Posterior vena cava (tissue), 2 donors: ENCODE measurements around the gene TBC1D22A. TPM values are rescaled to one million over a fixed set of nuclear protein-coding genes. Genes with fewer than 3 reads are reported as not detected.
"Not testable (repeated sequence)": the region's sequence is repeated elsewhere in the genome, so short reads cannot be mapped to it uniquely, and the experiment has no call there.

Experiments used
- DNase-seq: peaks from one replicate; pipeline ENCODE4 v3.0.0-alpha.2; 2020; ENCODE audit warnings: low spot score
- intact Hi-C, 2 donors: fragments of 100-400 bp; cut with DNase I; formaldehyde crosslinking; loops; one replicate each; pipeline versions ENCODE4 v1.14.1 to v1.14.2; 2022 to 2023
- total RNA-seq, 2 donors: library from RNA; stranded (reverse); fragmentation: NEBNext Ultra II Directional; extraction: Animal tissue kit (Norgen Biotek cat#: 25700); gene quantifications; one replicate each; pipeline ENCODE4 v1.2.1, GENCODE V29; 2021
- donor health status: DM: yes; HTN: yes; CAD: no.
- donor health status: DM: yes; HTN: yes; CAD: no.

Gene TBC1D22A
- total RNA-seq, 2 donors from 2014 or later: 19.3 to 21.7 TPM

GRCh38 chr22:46801331-46801811 is 38.9 kb downstream of the TBC1D22A start:
- intact Hi-C loops: loop anchor here in 1 of 2 donors (5.0 kb wide), 1 partner anchor 601 kb away; no protein-coding TSS in a partner anchor

GRCh38 chr22:46801826-46802607 is 39.6 kb downstream of the TBC1D22A start:
- DNase-seq: no peak
- intact Hi-C loops: loop anchor here in 1 of 2 donors (5.0 kb wide), 1 partner anchor 600 kb away; no protein-coding TSS in a partner anchor

More at GRCh38 chr22:46801331-46801811, 38.9 kb downstream of the TBC1D22A start:
- DNase-seq: no peak

GRCh38 chr22:46802608-46803027 is 40.2 kb downstream of the TBC1D22A start:
- intact Hi-C loops: loop anchor here in 1 of 2 donors (5.0 kb wide), 1 partner anchor 600 kb away; no protein-coding TSS in a partner anchor
- no peak for DNase-seq

GRCh38 chr22:46803031-46803880 is 40.8 kb downstream of the TBC1D22A start:
- no peak for DNase-seq
- intact Hi-C loops: loop anchor here in 1 of 2 donors (5.0 kb wide), 1 partner anchor 599 kb away; no protein-coding TSS in a partner anchor

GRCh38 chr22:46803936-46804335 is 41.5 kb downstream of the TBC1D22A start:
- intact Hi-C loops: loop anchor here in 1 of 2 donors (5.0 kb wide), 1 partner anchor 598 kb away; no protein-coding TSS in a partner anchor
- DNase-seq: peak; percentile 47

- DNase-seq: no peak
- intact Hi-C loops: no loop called here
These were observed 44.3 kb downstream of the TBC1D22A start for GRCh38 chr22:46806794-46807193.

- no peak for DNase-seq
- intact Hi-C loops: no loop called here
These were observed 45.0 kb downstream of the TBC1D22A start for GRCh38 chr22:46807458-46807857.

DNA sequence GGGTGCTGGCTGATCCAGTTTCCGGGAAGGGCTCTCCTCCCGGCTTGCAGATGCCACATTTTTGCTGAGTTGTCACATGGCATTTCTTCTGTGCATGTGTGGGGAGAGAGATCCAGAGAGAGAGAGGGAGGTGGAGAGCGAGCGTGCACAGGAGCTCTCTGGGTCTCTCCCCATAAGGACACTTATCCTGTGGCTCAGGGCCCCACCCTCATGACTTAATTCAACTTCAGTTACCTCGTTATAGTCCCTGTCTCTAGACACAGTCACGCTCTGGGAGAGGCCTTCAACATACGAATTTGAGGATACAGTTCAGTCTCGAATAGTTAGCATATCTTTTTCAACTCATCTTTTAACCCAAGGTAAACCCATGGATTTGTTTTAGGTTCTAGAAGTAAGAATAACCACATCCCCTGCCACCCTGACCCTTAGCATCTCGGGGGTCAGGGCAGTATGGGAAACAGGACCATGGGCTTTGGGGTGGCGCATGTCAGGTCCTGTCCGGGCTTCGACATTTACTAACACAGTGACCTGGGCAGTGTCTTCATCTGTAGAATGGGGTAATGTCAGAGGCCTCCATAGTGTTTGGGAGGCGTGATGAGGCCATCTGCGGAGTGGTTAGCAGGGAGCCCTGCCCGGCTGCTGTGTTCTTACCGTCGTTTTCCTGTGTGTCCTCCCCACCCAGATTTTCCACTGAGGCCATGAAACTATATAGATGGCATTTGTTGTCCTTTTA is 46.9 kb downstream of the TBC1D22A start:
- DNase-seq: no peak
- intact Hi-C loops: no loop called here

DNA sequence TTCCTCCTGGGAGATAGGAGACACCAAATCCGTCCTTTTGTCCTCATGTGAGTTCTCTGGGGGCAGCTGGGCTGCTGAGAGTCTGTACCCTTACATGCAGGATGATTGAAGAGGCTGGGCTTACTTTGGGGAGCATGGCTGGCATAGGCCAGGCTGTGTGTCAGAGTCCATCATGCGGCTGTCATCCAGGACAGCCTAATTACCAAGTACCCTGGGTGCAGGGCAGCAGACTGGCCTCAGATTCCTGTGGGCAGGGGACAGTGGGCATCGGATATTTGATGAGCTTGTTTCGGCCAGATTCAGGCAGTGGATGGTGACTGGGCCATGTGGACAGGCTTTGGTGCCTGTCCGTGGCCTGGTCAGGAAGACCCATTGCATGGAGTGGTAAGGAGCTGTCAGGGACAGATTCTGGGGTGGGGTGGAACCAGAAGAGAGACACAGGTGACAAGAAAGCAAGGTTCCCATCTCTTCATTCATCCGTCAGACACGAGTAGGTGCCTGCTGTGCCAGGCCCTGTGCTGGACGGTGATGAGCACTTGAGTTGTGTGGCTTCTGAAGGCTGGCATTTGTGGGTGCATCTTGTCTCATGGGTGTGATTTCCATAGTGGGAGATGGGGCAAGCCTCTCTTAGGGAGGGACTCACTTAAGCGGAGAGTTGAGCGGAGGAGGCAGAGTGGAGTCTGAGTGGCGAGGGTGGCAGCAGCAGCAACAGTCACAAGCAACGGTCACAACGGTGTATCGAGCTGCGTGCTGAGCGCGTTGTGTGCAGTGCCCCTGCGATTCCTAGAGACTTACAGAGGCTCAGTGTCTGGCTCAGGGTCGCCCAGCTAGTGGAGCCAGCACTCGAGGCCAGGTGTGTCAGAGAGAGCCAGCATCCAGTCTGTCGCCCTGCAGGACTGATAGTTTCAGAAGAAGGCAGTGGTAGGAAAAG is 48.7 kb downstream of the TBC1D22A start:
- intact Hi-C loops: no loop called here
- DNase-seq: peak; percentile 62

DNA sequence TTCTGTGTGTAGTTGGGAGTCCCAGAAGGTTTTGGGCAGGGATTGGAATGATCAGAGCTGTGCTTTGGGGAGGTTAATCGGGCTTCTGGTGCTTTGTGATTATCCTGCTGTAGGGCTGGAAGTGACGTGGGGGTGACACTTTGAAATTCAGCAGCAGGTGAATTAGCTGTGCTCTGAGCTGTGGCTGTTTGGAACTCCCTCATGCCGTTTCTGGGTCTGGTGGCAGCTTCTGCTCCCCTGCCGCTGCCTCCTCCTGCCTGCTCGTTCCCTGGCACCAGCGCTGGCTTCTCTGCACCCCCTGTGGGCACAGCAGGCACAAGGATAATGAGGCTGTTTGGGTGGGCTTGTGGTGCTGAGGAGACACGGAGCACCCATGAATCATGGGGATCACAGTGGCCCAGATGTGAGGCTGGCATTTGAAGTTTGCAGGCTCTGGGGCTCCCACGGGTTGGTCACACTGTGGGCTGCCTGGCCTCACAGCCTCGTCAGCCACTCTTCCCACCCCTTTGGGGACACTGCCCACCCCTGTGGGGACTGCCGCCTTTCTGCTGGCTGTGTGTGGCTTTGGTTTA is 49.7 kb downstream of the TBC1D22A start:
- intact Hi-C loops: no loop called here
- peak; percentile 69 for DNase-seq

GRCh38 chr22:46812788-46813187 is 50.3 kb downstream of the TBC1D22A start:
- intact Hi-C loops: no loop called here
- no peak for DNase-seq

- intact Hi-C loops: loop anchor here in 1 of 2 donors (2.0 kb wide), 1 partner anchor 311 kb away; no protein-coding TSS in a partner anchor
- peak; percentile 50 for DNase-seq
These were observed 51.6 kb downstream of the TBC1D22A start for GRCh38 chr22:46813816-46814597.

DNA sequence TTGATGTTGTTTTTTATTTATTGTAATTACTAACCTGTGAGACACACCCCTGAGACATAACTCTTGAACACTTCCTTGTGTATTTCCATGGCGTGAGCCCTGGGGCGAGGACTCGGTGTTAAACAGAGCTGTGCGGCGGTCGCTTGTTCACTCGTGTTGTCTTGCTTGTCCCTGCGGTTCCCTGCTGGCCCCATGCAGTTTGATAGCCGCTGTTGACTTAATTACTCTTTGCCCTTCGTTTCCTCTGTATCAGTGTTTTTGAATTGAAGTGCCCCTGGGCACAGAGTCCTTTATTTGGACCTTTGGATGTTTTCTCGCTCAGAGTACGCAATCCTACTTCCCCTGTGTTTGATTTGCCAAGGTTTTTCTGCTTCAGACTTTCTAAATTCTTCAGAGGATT is 52.7 kb downstream of the TBC1D22A start:
- DNase-seq: peak; percentile 72
- intact Hi-C loops: loop anchor here in 1 of 2 donors (2.0 kb wide), 1 partner anchor 310 kb away; no protein-coding TSS in a partner anchor

GRCh38 chr22:46815559-46815895 is 53.1 kb downstream of the TBC1D22A start:
- DNase-seq: no peak
- intact Hi-C loops: loop anchor here in 1 of 2 donors (2.0 kb wide), 1 partner anchor 309 kb away; no protein-coding TSS in a partner anchor

DNA sequence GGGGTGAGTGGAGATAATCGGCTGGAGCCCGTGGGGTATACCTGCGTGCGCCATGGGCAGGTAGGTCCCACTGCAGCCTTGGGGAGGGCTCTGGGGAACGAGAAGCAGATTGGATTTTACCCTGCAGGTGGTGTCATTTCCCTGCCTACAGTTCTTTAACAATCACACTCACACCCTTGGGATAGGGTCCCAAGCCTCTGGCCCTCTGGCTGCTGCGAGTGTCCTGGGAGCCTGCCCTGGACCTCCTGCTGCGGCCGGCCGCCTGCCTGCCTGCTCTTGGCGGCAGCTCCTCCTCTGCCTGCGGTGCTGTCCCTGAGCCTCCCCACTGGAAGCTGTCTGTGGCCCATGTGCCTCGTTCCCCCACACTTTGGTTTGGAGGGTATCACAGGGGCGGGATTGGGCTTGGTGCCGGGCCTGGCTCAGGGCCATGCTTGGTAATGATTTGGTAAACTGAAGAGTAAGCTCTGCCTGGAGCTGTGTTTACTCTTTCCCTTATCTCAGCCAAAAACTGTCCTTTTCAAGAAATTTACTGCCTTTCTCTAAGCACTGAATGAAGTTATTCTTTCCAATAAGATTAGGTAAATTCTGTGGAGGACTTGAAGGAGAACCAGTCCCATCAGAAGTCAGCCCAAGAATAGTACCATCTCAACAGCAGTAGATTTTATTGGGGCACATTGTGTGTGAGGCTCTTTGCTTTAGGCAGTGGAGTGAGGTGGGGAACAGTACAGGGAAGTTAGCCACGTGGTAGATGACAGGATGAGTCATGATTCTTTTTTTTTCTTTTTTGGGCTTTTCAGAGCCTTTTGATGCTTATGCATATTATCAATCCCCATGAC is 53.7 kb downstream of the TBC1D22A start:
- DNase-seq: peak; percentile 80
- intact Hi-C loops: loop anchor here in 1 of 2 donors (2.0 kb wide), 1 partner anchor 309 kb away; no protein-coding TSS in a partner anchor

- intact Hi-C loops, DNase-seq: not testable (repeated sequence)
These were observed 54.9 kb downstream of the TBC1D22A start for GRCh38 chr22:46817390-46817789.
